Rectal smooth muscle tissue (tissue), 1 donor: ENCODE measurements around the gene CAV3.

ENCODE experiments used
- H3K27ac ChIP-seq: one replicate; pipeline ENCODE4 v1.7.0; 2013; ENCODE audit warnings: low read depth, low read length, inconsistent platforms
- H3K27me3 ChIP-seq: one replicate; pipeline ENCODE4 v1.7.0; 2013; ENCODE audit warnings: low read length; ENCODE audit not compliant: control insufficient read depth, insufficient read depth
- H3K36me3 ChIP-seq: one replicate; pipeline ENCODE4 v1.7.0; 2013; ENCODE audit warnings: low read length; ENCODE audit not compliant: control insufficient read depth, insufficient read depth
- H3K4me1 ChIP-seq: one replicate; pipeline ENCODE4 v1.7.0; 2013; ENCODE audit warnings: low read length; ENCODE audit not compliant: control insufficient read depth, insufficient read depth
- H3K4me3 ChIP-seq: one replicate; pipeline ENCODE4 v1.7.0; 2013; ENCODE audit warnings: low read length
- H3K9ac ChIP-seq: one replicate; pipeline ENCODE4 v1.7.0; 2013; ENCODE audit warnings: low read length

Gene CAV3

GRCh38 chr3:8739757-8740504 lies 6.3 kb downstream of the CAV3 start:
- no peak overlapping the region for H3K4me3 ChIP-seq
- no peak overlapping the region for H3K9ac ChIP-seq
- H3K4me1 ChIP-seq = no peaks in the 10 kb centered on the region
- H3K27ac ChIP-seq = no peak overlapping the region
- no peaks in the 10 kb centered on the region for H3K36me3 ChIP-seq
- H3K27me3 ChIP-seq = no peaks in the 10 kb centered on the region

GRCh38 chr3:8741581-8742261 lies 8.1 kb downstream of the CAV3 start:
- Histone ChIP-seq H3K27ac (no peak overlapping the region), H3K4me1 (no peaks in the 10 kb centered on the region), H3K27me3 (no peaks in the 10 kb centered on the region), H3K4me3 (no peak overlapping the region), H3K9ac (no peak overlapping the region), H3K36me3 (no peaks in the 10 kb centered on the region)

DNA sequence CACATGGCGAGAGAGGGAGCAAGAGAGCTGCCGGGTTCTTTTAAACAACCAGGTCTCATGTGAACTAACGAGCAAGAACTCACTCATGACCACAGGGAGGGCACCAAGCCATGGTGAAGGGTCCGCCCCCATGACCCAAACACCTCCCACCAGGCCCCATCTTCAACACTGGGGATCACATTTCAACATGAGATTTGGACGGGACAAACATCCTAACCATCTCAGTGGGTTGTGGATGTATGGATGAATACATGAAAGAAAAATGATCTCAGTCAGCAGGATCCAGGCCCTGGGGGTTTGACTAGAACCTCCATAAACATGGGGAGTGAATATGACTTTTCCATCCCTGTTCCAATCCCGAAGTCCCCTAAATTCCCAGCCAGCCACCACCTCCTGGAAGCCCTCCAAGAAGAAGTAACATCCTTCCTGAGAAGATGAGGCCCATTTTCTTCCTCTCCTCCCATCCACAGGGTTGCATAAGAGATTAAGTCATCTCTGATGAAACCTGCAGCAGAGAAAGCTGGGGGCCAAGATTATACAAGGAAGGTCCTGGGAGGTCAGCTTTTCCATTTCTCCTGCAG lies 9.5 kb downstream of the CAV3 start:
- no peaks in the 10 kb centered on the region for H3K27me3 ChIP-seq
- no peaks in the 10 kb centered on the region for H3K36me3 ChIP-seq
- no peak overlapping the region for H3K4me3 ChIP-seq
- H3K27ac ChIP-seq = no peak overlapping the region
- no peak overlapping the region for H3K9ac ChIP-seq
- H3K4me1 ChIP-seq = no peaks in the 10 kb centered on the region

- H3K4me3 ChIP-seq = no peak overlapping the region
- H3K36me3 ChIP-seq = no peaks in the 10 kb centered on the region
- no peak overlapping the region for H3K27ac ChIP-seq
- no peak overlapping the region for H3K9ac ChIP-seq
- H3K27me3 ChIP-seq = no peaks in the 10 kb centered on the region
- H3K4me1 ChIP-seq = no peaks in the 10 kb centered on the region
Observed at GRCh38 chr3:8743911-8744310, 10.3 kb downstream of the CAV3 start.

DNA sequence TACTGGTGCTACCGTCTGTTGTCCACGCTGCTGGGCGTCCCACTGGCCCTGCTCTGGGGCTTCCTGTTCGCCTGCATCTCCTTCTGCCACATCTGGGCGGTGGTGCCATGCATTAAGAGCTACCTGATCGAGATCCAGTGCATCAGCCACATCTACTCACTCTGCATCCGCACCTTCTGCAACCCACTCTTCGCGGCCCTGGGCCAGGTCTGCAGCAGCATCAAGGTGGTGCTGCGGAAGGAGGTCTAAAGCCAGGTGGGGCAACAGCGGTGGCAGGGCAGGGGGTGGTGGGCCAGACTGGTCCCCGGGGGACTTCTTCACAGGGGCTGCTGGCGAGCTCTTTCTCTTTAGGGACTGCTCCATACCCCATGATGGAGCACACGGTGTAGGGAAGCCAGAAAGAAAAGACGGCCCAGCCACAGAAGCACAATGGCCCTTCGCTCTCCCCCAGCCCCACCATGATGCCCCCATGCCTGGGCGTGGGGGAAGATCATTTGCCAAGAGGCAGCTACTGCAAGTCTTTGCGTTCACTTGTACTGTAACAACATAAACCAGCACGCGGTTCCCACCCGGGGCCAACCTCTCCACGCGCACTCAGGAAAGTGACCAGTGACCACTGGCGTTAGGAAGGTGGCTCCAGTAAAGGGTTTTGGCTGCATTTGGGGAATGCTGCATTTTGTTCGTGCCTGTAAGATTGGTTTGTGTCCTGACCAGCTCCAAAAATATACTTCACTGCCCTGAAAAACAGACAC lies 12.2 kb downstream of the CAV3 start:
- Histone ChIP-seq H3K27me3 (no peaks in the 10 kb centered on the region), H3K9ac (no peak overlapping the region), H3K4me1 (no peaks in the 10 kb centered on the region), H3K27ac (no peak overlapping the region), H3K36me3 (no peaks in the 10 kb centered on the region), H3K4me3 (no peak overlapping the region)

DNA sequence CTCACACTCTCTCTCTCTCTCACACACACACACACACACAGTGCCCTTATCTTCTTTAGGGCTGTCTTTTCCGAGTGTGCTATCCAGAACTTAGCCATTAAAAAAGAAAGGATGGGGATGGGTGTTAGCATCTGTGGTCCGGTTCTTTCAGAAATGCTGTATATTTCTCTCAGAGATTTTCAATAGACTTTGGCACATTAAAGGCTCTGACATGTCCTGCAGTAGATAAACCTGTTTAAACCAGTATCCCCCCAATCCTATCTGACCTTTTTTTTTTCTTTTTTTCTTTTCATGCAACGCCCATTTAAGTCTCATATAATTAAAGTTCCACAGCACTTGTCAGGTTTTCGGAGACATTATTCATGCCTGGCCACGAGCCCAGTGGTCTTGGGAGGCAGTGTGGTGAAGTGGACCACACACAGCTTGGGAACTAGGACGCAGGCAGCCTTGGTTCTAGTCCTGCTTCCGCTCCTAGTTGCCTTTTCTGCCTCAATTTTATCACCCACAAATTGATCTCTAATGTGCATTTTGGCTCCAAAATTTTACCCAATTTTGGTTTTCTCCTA lies 13.3 kb downstream of the CAV3 start:
- no peaks in the 10 kb centered on the region for H3K4me1 ChIP-seq
- no peak overlapping the region for H3K4me3 ChIP-seq
- H3K27me3 ChIP-seq = no peaks in the 10 kb centered on the region
- H3K9ac ChIP-seq = no peak overlapping the region
- no peaks in the 10 kb centered on the region for H3K36me3 ChIP-seq
- no peak overlapping the region for H3K27ac ChIP-seq

- Histone ChIP-seq H3K4me3 (no peak overlapping the region), H3K9ac (no peak overlapping the region), H3K27ac (no peak overlapping the region), H3K27me3 (no peaks in the 10 kb centered on the region), H3K4me1 (no peaks in the 10 kb centered on the region), H3K36me3 (no peaks in the 10 kb centered on the region)
Observed at GRCh38 chr3:8749316-8749715, 15.7 kb downstream of the CAV3 start.

DNA sequence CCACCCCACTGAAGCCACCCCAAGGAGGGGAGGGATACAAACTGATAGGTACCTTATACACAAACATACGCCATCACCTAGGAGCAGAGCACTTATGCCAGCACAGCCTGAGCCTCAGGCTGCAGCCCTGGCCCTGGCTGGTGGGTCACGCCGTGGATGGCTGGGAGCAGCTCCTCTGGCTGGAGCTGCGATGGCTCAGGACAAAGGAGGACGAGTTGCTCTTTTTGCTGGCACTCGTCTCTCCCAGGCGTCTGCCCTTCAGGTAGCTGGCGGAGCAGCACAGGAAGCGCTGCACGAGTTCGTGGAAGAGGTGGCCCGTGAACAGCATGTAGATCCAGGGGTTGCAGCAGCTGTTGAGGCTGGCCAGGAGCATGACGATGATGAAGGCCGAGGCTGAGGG lies 19.2 kb downstream of the CAV3 start:
- Histone ChIP-seq H3K27ac (no peak overlapping the region), H3K36me3 (no peaks in the 10 kb centered on the region), H3K27me3 (no peaks in the 10 kb centered on the region), H3K9ac (no peak overlapping the region), H3K4me1 (no peaks in the 10 kb centered on the region), H3K4me3 (no peak overlapping the region)

DNA sequence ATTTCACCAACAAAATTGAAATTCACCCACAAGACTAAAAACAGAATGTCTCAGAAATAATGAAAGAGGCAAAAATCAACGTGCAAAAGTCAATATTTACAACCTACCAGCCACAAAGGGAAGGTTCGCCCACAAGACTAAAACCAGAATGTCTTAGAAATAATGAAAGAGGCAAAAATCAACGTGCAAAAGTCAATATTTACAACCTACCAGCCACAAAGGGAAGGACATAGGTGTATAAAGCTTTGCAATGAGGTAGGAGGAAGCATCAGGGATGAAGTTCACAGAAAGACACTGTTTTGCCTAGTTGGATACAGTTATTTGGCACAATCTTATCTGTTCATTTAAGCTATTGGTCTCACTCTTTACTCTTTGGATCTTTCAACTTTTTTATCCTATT lies 21.5 kb downstream of the CAV3 start:
- no peak overlapping the region for H3K9ac ChIP-seq
- no peaks in the 10 kb centered on the region for H3K27me3 ChIP-seq
- no peak overlapping the region for H3K4me3 ChIP-seq
- no peak overlapping the region for H3K27ac ChIP-seq
- no peaks in the 10 kb centered on the region for H3K4me1 ChIP-seq
- no peaks in the 10 kb centered on the region for H3K36me3 ChIP-seq

GRCh38 chr3:8755564-8756237 lies 22.1 kb downstream of the CAV3 start:
- no peaks in the 10 kb centered on the region for H3K36me3 ChIP-seq
- no peaks in the 10 kb centered on the region for H3K27me3 ChIP-seq
- no peak overlapping the region for H3K4me3 ChIP-seq
- H3K9ac ChIP-seq = no peak overlapping the region
- H3K27ac ChIP-seq = no peak overlapping the region
- no peaks in the 10 kb centered on the region for H3K4me1 ChIP-seq

- Histone ChIP-seq H3K4me3 (no peak overlapping the region), H3K27me3 (no peaks in the 10 kb centered on the region), H3K36me3 (no peaks in the 10 kb centered on the region), H3K4me1 (no peaks in the 10 kb centered on the region), H3K9ac (no peak overlapping the region), H3K27ac (no peak overlapping the region)
Observed at GRCh38 chr3:8756671-8757070, 23.1 kb downstream of the CAV3 start.
